ENCODE measurements around the gene RNF19B. TPM values are rescaled to one million over a fixed set of nuclear protein-coding genes. Genes with fewer than 3 reads are reported as not detected.
A peak's percentile ranks its signal among the peaks of the same experiment; 100 is the strongest.
"Not testable (repeated sequence)": the region's sequence is repeated elsewhere in the genome, so short reads cannot be mapped to it uniquely, and the experiment has no call there.

Gene RNF19B
- total RNA-seq, 1 donor from 2014 or later: 17.5 TPM

DNA sequence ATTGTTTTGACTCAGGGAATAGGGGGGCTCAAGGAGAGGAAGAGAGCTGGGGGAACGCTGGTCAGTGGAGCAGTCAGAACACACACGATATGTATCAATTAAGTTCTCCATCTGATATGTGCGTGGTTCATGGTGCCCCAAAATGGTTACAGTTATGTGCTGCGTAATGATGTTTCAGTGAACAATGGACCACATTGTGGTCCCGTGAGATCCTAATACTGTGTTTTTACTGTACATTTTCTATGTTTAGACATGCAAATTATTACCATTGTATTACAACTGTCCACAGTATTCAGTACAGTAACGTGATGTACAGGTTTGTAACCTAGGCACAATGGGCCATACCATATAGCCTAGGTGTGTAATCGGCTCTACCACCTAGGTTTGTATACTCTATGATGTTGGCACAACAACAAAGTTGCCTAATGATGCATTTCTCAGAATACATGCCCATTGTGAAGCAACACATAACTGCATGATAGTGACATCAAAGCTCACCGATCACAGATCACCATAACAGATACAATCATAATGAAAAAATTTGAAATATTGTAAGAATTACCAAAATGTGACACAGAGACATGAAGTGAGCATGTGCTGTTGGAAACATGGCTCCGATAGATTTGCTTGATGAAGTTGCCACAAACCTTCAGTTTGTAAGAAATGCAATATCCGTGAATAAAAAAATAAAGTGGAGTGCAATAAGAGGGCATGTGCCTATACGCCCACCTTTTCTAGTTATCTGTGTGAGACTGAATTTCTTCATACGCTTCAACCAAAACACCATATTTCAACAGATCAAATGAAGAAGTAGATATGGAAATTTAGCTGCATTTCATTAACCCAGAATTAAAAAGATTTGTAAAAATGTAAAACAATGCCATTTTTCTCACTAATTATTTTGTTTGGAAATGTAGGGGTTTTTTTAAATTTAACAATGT, 48.6 kb downstream of the RNF19B start:
- DNase-seq (ENCODE audit: low spot score): no peak
- intact Hi-C loops (cut with DNase I): no loop called here

DNA sequence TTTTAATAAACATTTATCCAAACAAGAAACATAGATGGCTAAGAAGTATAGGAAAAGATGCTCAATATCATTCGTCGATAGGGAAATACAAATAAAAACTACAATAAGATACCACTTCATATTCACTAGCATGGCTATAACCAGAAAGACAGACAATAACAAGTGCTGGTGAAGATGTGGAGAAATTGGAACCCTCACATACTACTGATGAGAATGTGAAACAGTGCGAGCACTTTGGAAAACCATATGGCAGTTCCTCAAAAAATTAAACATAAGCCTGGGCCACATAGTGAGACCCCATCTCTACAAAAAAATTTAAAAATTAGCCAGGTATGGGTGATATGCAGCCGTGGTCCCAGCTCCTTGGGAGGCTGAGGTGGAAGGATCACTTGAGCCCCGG, 54.3 kb downstream of the RNF19B start:
- intact Hi-C loops (cut with DNase I): no loop called here
- DNase-seq (ENCODE audit: low spot score): no peak

DNA sequence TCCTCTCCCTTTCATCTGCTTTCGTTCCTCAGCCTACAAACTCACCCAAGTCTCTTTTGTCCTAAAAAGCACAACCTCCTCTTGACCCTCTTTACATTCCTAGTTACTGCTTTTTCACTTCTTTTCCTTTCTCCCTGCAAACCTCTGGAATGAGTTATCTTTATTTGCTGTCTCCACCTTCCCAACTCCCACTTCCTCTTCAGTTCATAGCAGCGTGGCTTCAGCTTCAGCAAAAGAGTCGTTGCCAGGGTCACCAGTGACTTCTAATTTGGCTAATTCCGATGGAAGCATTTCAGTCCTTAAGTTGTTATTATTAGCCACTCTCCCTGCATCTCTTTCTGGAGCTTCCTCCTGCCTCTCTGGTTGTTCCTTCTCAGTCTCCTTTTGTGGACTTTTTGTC, 57.2 kb downstream of the RNF19B start:
- intact Hi-C loops (cut with DNase I): no loop called here

GRCh38 chr1:32906654-32907053, 58.0 kb downstream of the RNF19B start:
- intact Hi-C loops (cut with DNase I): no loop called here
- no peak for DNase-seq (ENCODE audit: low spot score)

More for the DNA sequence above, 57.2 kb downstream of the RNF19B start:
- DNase-seq (ENCODE audit: low spot score): no peak

DNA sequence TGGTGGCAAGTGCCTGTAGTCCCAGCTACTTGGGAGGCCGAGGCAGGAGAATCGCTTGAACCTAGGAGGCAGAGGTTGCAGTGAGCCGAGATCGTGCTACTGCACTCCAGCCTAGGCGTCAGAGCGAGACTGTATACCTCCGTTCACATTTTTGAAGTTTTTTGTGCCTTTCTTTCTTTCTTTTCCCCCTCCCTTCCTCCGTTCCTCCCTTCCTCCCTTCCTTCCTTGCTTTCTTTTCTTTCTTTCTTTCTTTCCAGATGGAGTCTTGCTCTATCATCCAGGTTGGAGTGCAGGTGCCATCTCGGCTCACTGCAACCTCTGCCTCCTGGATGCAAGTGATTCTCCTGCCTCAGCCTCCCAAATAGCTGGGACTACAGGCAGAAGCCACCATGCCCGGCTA, 59.0 kb downstream of the RNF19B start:
- DNase-seq (ENCODE audit: low spot score); intact Hi-C loops (cut with DNase I): not testable (repeated sequence)

DNA sequence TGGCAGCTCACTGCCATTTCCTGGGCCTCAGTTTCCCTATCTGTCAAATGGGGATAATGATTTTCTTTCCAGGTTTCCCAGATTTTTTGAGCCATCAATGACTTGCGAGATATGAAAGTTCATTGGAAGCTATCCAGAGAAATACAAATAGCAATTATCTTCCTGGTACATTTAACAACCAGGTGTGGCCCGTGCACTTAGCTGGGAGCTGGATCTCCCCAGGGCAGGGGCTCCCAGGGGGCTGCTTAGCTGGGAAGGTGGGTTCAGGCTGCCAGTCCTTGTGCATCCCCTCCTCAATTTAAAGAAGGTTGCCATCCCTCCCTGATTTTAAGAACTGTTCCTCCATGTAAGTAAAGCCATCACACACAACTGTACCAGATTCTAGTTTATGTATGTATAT, 59.8 kb downstream of the RNF19B start:
- intact Hi-C loops (cut with DNase I): no loop called here
- DNase-seq (ENCODE audit: low spot score): no peak

GRCh38 chr1:32903991-32904785, 60.4 kb downstream of the RNF19B start:
- intact Hi-C loops (cut with DNase I): no loop called here
- no peak for DNase-seq (ENCODE audit: low spot score)

- no peak for DNase-seq (ENCODE audit: low spot score)
- intact Hi-C loops (cut with DNase I): no loop called here
Measured at GRCh38 chr1:32902535-32902920, 62.1 kb downstream of the RNF19B start.

DNA sequence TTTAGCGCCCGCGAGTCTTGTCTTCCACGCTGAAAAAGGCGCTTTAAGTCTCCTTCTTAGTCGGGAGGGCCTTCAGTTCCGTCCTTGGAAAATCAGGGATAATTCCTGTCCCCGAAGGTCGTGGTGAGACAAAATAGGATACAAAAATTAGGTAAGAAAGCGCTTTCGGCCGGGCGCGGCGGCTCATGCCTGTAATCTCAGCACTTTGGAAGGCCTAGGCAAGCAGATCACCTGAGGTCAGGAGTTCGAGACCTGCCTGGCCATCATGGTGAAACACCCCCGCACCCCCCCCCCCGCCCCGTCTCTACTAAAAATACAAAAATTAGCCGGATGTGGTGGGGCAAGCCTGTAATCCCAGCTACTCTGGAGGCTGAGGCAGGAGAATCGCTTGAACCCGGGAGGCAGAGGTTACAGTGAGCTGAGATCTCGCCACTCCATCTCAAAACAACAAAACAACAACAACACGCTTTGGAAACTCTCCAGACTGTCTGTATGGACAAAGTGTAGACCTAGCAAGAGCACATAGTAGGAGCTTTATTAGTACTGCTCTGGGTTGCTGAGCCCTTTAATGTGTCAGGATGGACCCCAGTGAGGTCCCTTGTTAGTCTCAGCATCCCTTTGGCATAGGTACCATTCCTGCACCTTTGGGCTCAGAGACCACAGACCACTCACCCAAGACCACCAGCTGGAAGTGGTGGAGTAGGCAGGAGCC, 62.6 kb downstream of the RNF19B start:
- DNase-seq (ENCODE audit: low spot score): no peak
- intact Hi-C loops (cut with DNase I): no loop called here

DNA sequence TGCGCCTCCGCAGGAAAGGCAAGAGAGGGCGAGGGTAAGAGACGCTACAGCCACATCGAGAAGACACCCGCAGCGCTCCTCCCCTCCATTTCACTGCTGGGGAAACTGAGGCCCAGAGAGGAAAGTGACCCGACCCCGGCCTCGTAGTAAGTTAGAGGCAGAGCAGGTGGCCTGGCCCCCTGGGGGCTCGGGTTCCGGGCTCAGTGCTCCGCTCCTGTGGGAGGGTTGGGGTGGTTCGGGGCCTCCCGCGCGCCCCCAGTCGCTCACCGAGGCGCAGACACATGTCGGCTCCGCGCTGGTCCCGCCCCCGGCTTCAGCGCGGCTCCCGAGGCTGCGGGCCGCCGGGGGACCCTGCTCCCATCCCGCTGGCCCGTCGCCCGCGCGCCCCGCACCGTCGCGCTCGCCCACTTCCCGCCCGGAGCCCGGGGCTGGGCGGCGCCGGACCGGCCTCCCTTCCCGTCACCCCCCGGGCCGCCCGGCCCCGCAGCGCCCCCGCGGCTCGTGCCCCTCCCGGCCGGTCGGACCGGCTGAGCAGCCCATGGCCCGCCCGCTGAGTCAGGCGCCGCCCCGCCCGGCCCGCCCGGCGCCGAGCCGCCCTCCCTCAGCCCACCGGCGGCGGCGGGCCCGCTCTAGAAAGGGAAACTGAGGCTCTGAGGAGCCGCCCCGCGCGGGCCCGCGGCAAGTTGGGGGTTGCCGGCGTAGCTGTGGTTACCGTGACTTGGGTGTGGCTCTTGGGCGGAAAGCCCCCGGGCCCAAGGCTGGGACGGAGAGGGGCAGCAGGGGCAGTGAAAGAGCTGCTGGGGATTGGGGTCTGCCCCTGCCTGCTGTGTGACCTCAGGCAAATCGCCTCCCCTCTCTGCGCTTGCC, 63.4 kb downstream of the RNF19B start, which contains the start of gene TMEM54:
Gene TMEM54 (minus strand): TSS at position 434 of the 867 bp plus-strand sequence. CDS start 151 bp downstream, at position 283.
- intact Hi-C loops (cut with DNase I): no loop called here
- DNase-seq (ENCODE audit: low spot score): no peak

GRCh38 chr1:32900371-32900955, 64.1 kb downstream of the RNF19B start:
- intact Hi-C loops (cut with DNase I): no loop called here
- DNase-seq (ENCODE audit: low spot score): no peak

GRCh38 chr1:32899586-32900296, 64.9 kb downstream of the RNF19B start:
- no peak for DNase-seq (ENCODE audit: low spot score)
- intact Hi-C loops (cut with DNase I): no loop called here

DNA sequence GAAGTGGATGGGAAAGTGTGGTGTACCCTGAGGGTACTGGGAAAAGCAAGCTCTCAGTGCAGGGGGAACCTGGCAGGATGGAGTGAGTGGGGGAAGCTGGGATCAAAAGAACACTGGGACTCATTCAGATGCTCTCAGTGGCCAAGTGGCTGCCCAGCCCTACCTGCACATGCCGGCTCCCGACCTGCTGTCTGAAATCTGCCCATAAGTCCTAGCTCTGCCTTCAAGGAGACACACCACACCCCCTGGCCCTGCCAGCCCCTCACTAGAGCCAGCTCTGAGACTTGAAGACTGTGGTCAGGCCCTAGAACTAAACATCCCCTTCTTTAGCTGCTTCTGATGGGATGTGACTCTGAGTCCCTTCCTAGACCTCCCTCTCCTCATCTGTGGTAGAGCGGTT, 65.7 kb downstream of the RNF19B start:
- intact Hi-C loops (cut with DNase I): no loop called here
- DNase-seq (ENCODE audit: low spot score): peak; percentile 60

- peak; percentile 39 for DNase-seq (ENCODE audit: low spot score)
- intact Hi-C loops (cut with DNase I): no loop called here
Measured at GRCh38 chr1:32898056-32898455, 66.6 kb downstream of the RNF19B start.

- intact Hi-C loops (cut with DNase I): no loop called here
- DNase-seq (ENCODE audit: low spot score): peak; percentile 57
Measured at GRCh38 chr1:32897082-32898049, 67.2 kb downstream of the RNF19B start.

GRCh38 chr1:32896451-32896850, 68.2 kb downstream of the RNF19B start:
- DNase-seq (ENCODE audit: low spot score): peak; percentile 31
- intact Hi-C loops (cut with DNase I): no loop called here
